Stimulated activated CD4-positive, alpha-beta T cell treated with anti-CD3 and anti-CD28 coated beads, Interleukin-4, amount 100 ng/mL, for 48 hours (primary cell): Measurements from ENCODE around the gene SERINC4.
"Not testable (repeated sequence)": the region's sequence is repeated elsewhere in the genome, so short reads cannot be mapped to it uniquely, and the experiment has no call there.

ENCODE experiments used
- DNase-seq, 2 donors: peaks; one replicate each; pipeline ENCODE4 v3.0.0-alpha.2; 2020; ENCODE audit warnings: low read depth in 2 of 2

The SERINC4 gene

GRCh38 chr15:43799945-43800285 lies at the start of gene SERINC4:
Gene SERINC4, minus strand, starts transcription at chr15:43800220. Its CDS starts 234 bp downstream, at chr15:43799986.
- DNase-seq, result no peak

DNA sequence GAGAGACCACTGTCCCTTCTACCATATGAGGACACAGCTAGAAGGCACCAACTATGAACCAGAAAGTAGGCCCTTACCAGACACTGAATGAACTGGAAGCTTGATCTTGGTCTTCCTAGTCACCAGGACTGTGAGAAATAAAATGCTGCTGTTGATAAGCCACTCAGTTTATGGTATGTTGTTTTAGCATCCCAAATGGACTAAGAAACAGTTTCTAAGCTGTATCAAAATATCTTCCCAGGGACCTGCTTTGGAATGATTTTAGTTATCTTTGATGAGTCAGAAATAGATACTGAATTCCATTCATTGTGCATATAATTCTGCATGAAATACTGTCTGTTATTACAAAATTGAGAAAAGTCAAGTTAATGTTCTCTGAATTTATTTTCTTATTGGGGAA lies 45.4 kb upstream of the SERINC4 start:
- no peak for DNase-seq

DNA sequence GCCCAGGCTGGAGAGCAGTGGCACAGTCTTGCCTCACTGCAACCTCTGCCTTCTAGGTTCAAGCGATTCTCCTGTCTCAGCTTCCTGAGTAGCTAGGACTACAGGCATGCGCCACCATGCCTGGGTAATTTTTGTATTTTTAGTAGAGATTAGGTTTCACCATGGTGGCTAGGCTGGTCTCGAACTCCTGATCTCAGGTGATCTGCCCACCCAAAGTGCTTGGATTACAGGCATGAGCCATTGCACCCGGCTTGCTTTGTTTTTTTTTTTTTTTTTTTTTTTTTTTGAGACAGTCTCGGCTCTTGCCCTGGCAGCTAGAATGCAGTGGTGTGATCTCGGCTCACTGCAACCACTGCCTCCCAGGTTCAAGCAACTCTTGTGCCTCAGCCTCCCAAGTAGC lies 32.5 kb upstream of the SERINC4 start:
- not testable (repeated sequence) for DNase-seq

DNA sequence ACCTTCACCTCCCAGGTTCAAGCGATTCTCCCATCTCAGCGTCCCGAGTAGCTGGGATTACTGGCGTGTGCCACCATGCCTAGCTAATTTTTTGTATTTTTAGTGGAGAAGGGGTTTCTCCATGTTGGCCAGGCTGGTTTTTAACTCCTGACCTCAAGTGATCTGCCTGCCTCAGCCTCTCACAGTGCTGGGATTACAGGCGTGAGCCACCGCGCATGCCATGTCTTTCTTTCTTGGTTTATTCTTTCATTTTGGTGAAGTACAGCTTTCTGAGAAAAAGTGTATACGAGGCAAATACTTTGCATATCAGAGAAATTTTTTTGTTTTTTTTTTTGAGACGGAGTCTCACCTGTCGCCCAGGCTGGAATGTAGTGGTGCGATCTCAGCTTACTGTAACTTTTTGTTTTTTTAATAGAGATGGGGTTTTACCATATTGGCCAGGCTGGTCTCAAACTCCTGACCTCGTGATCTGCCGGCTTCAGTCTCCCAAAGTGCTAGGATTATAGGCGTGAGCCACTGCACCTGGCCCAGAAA lies 31.6 kb upstream of the SERINC4 start:
- DNase-seq, result not testable (repeated sequence)

DNA sequence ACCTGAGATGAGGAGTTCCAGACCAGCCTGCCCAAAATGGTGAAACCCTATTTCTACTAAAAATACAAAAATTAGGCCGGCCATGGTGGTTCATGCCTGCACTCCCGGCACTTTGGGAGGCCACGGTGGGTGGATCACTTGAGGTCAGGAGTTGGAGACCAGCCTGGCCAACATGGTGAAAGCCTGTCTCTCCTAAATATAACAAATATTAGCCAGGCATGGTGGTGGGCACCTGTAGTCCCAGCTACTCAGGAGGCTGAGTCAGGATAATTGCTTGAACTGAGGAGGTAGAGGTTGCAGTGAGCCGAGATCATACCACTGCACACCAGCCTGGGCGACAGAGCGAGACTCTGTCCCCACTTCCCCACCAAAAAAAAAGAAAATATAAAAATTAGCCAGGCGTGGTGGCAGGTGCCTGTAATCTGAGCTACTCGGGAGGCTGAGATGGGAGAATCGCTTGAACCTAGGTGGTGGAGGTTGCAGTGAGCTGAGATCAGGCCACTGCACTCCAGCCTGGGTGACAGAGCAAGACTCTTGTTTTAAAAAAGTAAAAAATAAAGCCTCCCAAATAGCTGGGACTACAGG lies 30.8 kb upstream of the SERINC4 start:
- DNase-seq, result not testable (repeated sequence)

- not testable (repeated sequence) for DNase-seq
These were observed 30.0 kb upstream of the SERINC4 start for GRCh38 chr15:43829951-43830540.

DNA sequence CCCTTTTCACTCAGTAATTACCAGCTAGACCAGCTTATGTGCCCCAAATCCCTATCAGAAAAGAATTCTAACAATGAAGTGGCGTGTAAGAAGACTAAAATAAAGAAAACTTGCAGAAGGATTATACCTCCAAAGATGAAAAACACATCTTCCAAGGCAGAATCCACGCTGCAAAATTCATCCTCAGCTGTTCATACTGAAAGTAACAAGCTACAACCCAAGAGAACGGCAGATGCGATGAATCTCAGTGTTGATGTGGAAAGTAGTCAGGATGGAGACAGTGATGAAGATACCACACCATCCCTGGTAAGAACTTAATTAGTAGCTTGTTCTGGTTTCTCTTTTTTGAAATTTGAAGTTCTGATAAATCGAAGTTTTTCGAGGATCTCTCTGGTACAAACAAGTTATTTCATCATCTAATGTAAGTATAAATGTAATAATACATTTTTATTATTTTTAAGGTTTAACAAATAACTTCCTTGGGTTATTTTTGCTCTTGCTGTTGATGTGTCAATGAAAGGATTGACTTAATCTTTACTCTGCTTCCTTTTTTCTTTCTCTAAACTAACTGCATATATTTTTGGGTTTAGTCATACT lies 28.1 kb upstream of the SERINC4 start:
- peak in 1 of 2 donors; percentile 19 for DNase-seq

DNA sequence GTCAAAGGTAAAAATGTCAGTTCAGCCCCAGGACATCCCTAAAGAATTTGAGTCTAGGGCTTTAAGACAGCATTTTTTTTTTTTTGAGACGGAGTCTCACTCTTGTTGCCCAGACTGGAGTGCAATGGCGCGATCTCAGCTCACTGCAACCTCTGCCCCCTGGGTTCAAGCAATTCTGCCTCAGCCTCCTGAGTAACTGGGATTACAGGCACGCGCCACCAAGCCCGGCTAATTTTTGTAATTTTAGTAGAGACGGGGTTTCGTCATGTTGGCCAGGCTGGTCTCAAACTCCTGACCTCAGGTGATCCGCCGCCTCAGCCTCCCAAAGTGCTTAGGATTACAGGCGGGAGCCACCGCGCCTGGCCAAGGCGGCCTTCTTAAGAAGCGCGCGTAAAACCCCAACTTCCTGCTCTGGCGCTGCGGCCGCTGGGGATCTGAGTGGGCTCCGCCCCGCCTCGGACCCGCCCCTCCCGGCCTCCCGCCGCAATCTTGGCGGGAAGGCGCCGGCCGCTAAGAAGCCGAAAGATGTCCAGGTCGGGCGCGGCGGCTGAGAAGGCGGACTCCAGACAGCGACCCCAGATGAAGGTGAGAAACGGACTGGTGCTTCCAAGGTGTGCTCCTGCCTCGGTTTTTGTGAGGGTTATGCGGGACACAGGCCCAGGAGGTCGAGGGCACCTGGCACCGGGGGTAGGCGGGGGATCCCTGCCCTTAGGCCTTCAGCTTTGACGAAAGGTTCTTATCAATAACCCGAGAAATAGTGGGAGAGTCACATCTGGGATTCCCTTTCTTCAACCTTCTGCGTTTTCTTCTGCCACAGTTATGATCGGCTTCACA lies 26.7 kb upstream of the SERINC4 start, which contains the start of gene WDR76:
Gene WDR76, plus strand, starts transcription at position 495 of the 834 bp plus-strand sequence. Its CDS starts 31 bp downstream, at position 526.
- peak; percentile 72 to 83 for DNase-seq

DNA sequence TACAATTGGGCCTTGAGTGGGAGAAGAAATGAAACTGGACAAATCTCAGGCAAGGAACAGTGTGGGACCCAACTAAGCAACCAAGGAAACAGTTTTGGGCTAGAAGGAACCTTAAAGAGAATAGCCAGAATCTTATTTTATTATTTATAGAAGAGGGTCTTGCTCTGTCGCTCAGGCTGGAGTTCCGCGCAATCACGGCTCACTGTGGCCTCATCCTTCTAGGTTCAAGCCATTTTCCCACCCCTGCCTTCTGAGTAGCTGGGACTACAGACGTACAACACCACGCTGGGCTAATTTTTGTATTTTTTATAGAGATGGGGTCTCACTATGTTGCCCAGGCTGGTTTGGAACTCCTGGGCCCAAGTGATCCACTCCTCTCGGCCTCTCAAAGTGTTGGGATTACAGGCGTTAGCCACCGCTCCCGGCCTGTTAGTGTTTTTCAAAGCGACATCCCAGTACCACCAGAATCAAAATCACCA lies 26.0 kb upstream of the SERINC4 start:
- DNase-seq, result no peak

GRCh38 chr15:43825305-43825704 lies 25.3 kb upstream of the SERINC4 start:
- not testable (repeated sequence) for DNase-seq

GRCh38 chr15:43824302-43825246 lies 24.6 kb upstream of the SERINC4 start, which contains the start of gene MFAP1:
Gene MFAP1, minus strand, starts transcription at chr15:43824690. Its CDS starts 121 bp downstream, at chr15:43824569.
- peak; percentile 80 to 89 for DNase-seq

GRCh38 chr15:43821505-43821904 lies 21.5 kb upstream of the SERINC4 start:
- no peak for DNase-seq

DNA sequence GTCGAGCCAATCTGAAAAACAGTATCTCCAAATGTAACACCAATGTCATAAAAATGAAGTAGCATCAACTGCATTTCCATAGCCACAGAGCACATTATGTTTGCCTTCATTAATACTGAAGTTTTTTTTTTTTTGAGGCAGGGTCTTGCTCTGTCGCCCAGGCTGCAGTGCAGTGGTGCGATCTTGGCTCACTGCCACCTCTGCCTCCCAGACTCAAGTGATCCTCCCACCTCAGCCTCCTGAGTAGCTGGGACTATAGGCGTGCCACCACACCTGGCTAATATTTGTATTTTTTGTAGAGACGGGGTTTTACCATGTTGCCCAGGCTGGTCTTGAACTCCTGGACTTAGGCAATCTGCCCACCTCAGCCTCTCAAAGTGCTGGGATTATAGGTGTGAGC lies 15.0 kb upstream of the SERINC4 start:
- not testable (repeated sequence) for DNase-seq

DNA sequence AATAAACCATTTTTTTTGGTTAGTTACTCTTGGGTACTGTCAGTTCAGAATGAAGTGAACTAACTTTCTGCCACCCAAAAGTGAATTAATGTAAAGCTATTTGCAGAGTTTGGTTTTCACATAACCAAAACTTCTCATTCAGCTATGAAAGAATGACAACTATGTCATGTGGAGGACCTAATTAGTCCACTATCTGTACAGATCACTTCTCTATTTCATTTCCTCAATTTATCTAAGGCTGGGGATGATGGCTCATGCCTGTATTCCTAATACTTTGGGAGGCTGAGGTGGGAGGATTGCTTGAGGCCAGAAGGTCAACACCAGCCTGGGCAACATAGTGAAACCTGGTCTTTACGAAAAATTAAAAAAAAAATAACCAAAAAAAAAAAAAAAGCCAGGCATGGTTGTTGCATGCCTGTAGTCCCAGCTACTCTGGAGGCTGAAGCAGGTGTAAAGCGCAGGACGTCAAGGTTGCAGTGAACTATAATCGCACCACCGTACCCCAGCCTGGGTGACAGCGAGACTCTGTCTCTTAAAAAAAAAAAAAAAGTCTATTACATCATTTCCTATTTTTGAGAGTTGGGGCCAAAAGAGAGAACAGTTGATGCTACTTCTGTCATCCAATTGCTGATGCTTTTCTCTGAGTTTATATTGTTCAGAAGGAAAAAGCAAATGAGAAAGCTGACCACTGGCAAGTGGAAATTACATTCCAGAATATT lies 9.1 kb upstream of the SERINC4 start:
- DNase-seq, result no peak

DNA sequence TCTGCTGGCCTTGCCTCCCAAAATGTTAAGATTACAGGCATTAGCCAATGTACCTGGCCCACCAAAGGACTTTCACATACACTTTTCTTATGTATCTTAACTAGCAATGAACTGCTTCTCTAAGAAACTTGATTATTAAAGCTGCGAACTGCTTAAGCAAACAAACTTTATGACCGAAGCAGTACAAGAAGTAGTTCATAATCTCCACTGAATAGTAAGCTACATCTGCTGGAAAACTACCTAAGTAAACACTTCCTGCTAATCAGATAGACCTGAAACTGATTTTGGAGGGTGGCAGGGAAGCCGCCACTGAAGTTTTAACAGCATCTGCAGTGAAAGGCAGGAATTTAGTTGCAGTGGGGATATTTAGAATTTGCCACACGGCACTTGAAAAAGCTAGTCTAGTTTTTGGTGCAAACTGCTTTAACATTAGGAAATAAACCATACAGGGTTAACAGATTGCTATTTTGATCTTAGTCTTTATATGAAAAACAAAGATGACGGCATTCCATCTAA lies 8.5 kb upstream of the SERINC4 start:
- no peak for DNase-seq

- not testable (repeated sequence) for DNase-seq
These were observed 2.7 kb upstream of the SERINC4 start for GRCh38 chr15:43802676-43803075.

DNA sequence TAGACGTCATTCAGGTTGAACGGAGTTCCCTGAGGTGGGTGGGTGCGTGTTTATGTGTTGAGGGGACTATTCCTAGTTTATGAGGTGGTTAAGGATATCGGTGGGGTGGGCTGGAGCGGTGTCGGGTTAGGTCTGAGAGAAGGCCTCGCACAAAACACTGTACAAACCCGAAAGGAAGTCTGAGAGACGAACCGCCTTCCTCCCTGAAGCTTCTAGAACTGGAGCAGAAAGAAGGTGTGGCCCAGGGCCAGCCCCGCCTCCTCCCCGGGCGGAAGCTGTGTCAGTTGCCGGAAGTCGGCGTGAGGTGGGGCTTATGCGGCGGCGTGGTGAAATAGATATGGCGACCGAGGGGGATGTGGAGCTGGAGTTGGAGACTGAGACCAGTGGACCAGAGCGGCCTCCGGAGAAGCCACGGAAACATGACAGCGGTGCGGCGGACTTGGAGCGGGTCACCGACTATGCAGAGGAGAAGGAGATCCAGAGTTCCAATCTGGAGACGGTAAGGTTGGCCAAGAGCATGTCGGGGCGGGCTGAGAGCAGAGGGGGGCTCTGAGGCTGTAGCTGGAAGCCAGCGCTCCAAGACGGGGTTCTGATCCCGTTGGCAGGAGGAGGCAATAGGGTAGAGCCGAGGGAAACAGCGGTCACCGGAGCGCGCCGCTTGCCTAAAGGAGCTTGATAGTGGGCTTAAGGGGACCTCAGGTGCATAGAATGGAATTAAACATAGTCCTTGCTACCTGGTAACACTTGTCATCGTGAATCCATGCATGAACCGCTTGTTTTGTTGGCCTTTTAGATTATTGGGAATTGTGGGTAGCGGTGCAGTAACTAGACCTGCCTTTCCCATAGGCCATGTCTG lies 494 bp upstream of the SERINC4 start, which contains the start of gene HYPK:
Gene HYPK, plus strand, starts transcription at position 314 of the 856 bp plus-strand sequence. Its CDS starts 24 bp downstream, at position 338.
- DNase-seq, result peak; percentile 81 to 89

DNA sequence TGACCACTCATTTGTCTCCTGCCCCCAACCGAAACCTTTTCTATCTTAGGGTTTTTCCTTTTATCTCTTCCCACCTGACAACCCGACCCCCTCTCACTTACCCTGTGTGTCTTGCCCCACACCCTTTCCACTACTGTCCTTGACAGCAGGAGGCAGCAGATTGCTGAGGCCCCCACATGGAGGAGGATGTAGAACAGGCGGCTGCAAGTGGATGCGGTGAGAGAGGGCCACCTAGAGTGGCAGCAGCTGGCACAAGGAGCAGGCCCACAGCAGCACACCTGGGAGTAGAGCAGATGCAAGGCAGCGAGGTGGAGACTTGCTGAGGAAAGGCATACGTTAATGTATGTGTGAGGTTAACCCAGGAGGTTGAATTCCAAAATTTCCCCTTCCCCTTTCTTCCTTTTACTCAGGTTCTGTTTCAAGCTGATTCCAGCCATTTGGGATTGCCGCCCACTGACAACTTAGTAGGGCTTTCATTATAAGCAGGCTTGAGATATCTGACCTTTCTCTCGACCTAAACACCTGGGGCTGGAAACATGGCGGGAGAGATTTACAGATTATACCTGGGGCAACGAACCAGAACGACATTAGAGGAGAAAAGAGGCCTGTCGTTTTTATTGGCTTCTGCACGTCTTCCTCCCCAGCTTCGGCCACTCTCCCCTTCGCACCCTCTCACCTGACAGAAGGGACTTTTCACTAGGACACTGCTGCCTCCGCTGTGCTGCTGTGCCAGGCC lies 643 bp downstream of the SERINC4 start:
- no peak for DNase-seq
